Hematopoietic multipotent progenitor cell treated with erythropoietin and hydrocortisone succinate and interleukin-3 and kit ligand, for 8 days (in vitro differentiated cells): ENCODE measurements around the gene LENG1.
A peak's percentile ranks its signal among the peaks of the same experiment; 100 is the strongest.
"Not testable (repeated sequence)": the region's sequence is repeated elsewhere in the genome, so short reads cannot be mapped to it uniquely, and the experiment has no call there.

Source experiments
- DNase-seq: peaks from one replicate; pipeline ENCODE4 v3.0.0-alpha.2; 2015

LENG1 gene

GRCh38 chr19:54159352-54160181 lies at the start of gene LENG1:
Gene LENG1 (minus strand): TSS chr19:54159721. CDS start chr19:54159695, 26 bp downstream.
- peak; percentile 100 for DNase-seq

- peak; percentile 29 for DNase-seq
These were observed 49.2 kb upstream of the LENG1 start for GRCh38 chr19:54208784-54209057.

GRCh38 chr19:54207983-54208783 lies 48.7 kb upstream of the LENG1 start:
- DNase-seq: peak; percentile 96

- DNase-seq: no peak
These were observed 48.1 kb upstream of the LENG1 start for GRCh38 chr19:54207676-54207982.

GRCh38 chr19:54207193-54207592 lies 47.7 kb upstream of the LENG1 start:
- DNase-seq: not testable (repeated sequence)

- no peak for DNase-seq
These were observed 47.3 kb upstream of the LENG1 start for GRCh38 chr19:54206831-54207177.

- DNase-seq: no peak
These were observed 46.7 kb upstream of the LENG1 start for GRCh38 chr19:54206030-54206830.

- DNase-seq: no peak
These were observed 45.4 kb upstream of the LENG1 start for GRCh38 chr19:54204767-54205468.

GRCh38 chr19:54203151-54203611 lies 43.7 kb upstream of the LENG1 start:
- DNase-seq: peak; percentile 30

GRCh38 chr19:54201980-54202379 lies 42.5 kb upstream of the LENG1 start:
- no peak for DNase-seq

GRCh38 chr19:54201172-54201701 lies 41.7 kb upstream of the LENG1 start:
- no peak for DNase-seq

GRCh38 chr19:54199401-54199800 lies 39.9 kb upstream of the LENG1 start:
- no peak for DNase-seq

- no peak for DNase-seq
These were observed 37.6 kb upstream of the LENG1 start for GRCh38 chr19:54197121-54197520.

GRCh38 chr19:54196536-54196935 lies 37.0 kb upstream of the LENG1 start:
- no peak for DNase-seq

GRCh38 chr19:54194463-54194862 lies 34.9 kb upstream of the LENG1 start:
- not testable (repeated sequence) for DNase-seq

- no peak for DNase-seq
These were observed 33.5 kb upstream of the LENG1 start for GRCh38 chr19:54193011-54193410.

GRCh38 chr19:54191811-54192453 lies 32.4 kb upstream of the LENG1 start:
- no peak for DNase-seq

- DNase-seq: peak; percentile 86
These were observed 31.7 kb upstream of the LENG1 start, which contains the start of gene TSEN34 for GRCh38 chr19:54191011-54191810. Gene TSEN34 (plus strand): TSS chr19:54191308. CDS start chr19:54191365, 57 bp downstream.

- DNase-seq: peak; percentile 99
These were observed 31.0 kb upstream of the LENG1 start for GRCh38 chr19:54190503-54191010.

- DNase-seq: peak; percentile 100
These were observed 30.4 kb upstream of the LENG1 start for GRCh38 chr19:54189735-54190502.
